Epithelial cell of proximal tubule (primary cell): ENCODE data around the gene DPYD. TPM values are rescaled to one million over a fixed set of nuclear protein-coding genes. Genes with fewer than 3 reads are reported as not detected.

Source experiments
- DNase-seq: peaks from one replicate; pipeline ENCODE4 v3.0.0-alpha.2; 2011; ENCODE audit warnings: low read depth
- H3K4me3 ChIP-seq: 2 replicates; pipeline ENCODE4 v1.5.1; 2011; ENCODE audit warnings: low read depth, mild to moderate bottlenecking, low read length
- total RNA-seq: library from RNA; depleted of rRNA; stranded (reverse); fragments of >200 nt; gene quantifications from 2 replicates; pipeline ENCODE4 v1.2.3, GENCODE V29; 2015
- TF ChIP-seq, protein P1 (sequence below): conservative IDR thresholded peaks from 2 replicates; pipeline ENCODE4 v1.5.1; 2012; ENCODE audit warnings: low read depth, mild to moderate bottlenecking, low read length

DPYD gene
- total RNA-seq, 1 donor from 2014 or later: 5.1 TPM

DNA sequence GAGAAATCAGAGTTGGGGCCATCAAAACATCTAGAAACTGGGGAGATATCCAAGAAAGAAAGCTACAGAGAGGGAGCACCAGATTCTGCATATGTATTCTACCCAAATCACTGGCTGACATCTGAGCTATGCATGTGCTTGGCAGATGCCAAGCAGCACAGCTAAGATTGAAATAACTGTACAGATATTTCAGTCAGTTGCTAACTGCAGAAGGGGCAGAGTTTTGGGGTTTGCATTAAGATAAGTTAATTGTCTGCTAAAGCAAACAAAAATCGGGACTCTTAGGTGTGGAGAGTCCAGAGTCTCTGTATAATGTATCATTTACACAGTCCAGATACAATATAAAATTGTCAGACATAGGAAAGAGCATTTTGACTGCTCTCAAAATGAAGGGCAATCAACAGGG, 762.1 kb downstream of the DPYD start:
- TF ChIP-seq, protein P1, sequence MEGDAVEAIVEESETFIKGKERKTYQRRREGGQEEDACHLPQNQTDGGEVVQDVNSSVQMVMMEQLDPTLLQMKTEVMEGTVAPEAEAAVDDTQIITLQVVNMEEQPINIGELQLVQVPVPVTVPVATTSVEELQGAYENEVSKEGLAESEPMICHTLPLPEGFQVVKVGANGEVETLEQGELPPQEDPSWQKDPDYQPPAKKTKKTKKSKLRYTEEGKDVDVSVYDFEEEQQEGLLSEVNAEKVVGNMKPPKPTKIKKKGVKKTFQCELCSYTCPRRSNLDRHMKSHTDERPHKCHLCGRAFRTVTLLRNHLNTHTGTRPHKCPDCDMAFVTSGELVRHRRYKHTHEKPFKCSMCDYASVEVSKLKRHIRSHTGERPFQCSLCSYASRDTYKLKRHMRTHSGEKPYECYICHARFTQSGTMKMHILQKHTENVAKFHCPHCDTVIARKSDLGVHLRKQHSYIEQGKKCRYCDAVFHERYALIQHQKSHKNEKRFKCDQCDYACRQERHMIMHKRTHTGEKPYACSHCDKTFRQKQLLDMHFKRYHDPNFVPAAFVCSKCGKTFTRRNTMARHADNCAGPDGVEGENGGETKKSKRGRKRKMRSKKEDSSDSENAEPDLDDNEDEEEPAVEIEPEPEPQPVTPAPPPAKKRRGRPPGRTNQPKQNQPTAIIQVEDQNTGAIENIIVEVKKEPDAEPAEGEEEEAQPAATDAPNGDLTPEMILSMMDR: no peak
- H3K4me3 ChIP-seq: no peak overlapping the region
- no peak for DNase-seq

DNA sequence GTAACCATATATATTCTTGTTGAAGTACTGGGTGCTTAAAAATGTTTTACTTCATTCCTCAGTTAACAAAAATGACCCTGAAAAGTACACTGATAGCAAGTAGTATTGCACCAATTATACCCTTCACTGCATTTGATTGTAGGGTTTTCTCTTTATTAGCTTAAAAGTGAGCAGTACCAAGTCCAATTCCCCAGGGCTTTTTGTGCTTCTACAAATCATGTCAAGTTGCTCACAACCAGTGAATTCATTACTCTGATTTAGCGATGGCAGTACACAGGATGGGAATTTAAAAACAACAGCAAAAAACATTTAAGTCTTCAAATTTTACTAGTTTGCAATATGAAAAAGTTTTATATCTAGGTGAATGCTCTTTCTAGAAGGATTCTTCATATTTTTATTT, 762.8 kb downstream of the DPYD start:
- no peak for DNase-seq
- H3K4me3 ChIP-seq: no peak overlapping the region
- TF ChIP-seq, protein P1: no peak

DNA sequence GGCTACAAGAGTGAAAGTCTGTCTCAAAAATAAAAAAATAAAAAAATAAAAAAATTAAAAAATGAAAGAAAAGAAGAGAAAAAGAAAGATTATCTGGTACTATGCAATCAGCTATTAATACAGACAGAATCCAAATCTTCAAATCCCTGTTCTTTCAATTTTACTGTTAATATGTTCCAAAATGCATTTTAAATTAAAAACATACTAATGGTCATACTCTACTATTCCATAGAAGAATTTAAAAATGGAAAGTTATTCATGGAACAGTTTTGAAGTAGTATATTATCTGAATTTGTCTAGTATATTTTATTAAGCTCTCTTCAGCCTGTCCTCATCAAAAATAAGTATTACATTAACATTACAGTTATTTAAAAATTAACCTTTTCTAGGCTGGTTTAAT, 769.2 kb downstream of the DPYD start:
- TF ChIP-seq, protein P1: no peak
- H3K4me3 ChIP-seq: no peak overlapping the region
- DNase-seq: no peak

DNA sequence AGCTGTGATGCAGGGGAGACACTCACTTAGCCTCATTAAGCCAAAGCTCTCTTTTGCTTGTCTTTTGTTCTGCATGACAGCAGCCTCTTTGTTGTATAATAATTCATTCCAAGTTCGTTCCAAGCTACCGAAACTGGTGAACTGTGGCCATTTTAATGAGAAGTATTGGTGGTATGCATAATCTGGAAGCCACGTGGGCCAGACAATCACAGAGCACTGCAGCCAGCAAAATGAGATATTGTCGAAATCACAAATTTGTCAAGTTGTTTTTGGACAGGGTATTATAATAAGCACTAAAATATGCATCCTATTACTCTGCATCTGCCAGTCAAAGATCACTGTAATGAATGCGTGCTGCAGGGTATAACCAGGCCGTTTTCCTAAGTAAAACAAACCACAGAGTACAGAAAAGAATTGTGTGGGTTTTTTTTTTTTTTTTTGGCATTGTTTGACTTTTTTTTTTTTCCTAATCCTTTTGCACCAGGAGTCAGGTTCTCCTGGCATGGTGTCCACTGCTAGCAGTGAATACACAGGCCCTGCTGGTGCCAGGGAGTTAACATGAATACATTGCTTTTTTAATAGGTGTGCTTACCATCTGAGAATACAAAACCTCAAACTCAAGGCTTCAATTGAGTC, 775.4 kb downstream of the DPYD start:
- TF ChIP-seq, protein P1: no peak
- peak; percentile 76 for DNase-seq
- H3K4me3 ChIP-seq: no peak overlapping the region

DNA sequence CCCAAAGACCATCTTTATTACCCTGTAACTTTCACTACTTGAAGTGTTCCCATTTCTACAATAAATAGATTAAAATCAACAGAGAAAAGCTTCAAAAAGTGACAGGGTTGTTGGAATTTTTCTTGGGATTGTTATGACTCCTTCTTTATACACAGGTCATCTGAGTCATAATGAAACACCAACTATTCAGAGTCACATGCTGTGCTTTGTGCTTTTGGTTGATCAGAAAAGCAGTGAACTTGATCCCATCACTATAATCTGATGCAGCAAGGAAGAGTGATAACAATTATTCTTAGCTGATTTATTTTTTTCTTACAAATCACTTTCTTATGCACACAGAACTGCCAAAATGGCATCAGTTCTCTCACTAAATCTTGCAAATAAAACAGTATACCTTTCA, 776.3 kb downstream of the DPYD start:
- TF ChIP-seq, protein P1: no peak
- no peak overlapping the region for H3K4me3 ChIP-seq
- peak; percentile 84 for DNase-seq

DNA sequence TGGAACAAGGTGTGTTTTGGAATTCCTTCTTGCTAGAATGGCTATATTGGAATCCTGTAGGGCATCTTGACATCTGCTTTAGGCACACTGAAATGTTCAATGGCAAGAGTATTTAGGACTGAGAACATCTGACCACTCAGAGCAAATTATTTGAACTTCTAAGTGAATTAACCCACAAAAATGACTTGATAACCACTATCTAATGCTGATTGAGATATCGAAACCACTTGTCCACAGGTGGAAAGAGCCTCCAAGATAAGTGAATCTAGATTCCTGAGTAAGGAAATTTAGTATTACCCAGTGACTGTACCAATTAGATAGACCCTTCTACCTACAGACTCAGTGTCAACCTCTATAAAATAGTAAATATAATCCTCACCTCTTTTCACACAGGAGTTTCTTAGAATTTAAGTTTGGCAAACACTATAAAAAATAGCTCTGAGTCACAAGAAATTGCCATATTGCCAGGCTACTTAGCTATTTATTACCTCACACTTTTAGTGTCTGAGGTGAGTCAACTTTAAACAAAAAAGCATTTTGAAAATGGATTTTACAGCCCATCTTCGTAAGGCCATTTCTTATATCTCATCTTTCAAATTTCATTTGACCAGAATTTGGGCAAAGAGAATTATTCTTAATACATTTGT, 777.5 kb downstream of the DPYD start:
- DNase-seq: peak; percentile 59
- TF ChIP-seq, protein P1: no peak

DNA sequence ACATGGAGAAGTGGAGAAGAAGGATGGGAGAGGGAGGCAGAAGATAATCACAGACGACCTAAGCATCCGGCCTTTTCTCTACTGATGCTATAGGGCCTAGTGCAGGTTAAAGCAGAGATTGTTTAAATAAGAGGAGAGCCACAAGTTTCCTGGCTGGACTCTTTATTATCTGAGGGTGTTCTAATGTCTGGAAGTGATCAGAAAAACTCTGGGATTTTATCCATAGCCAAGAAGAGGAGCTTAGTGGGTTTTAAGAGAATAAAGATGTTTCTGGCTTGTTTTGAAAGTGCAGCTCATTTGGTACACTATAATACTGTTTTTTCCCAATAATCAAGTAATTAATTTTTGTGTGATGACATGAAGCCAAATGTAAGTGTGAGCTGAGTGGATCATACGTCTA, 780.2 kb downstream of the DPYD start:
- TF ChIP-seq, protein P1: no peak
- DNase-seq: no peak
- H3K4me3 ChIP-seq: no peak overlapping the region

More for the DNA sequence above, 777.5 kb downstream of the DPYD start:
- H3K4me3 ChIP-seq: no peak overlapping the region
